Vagina (tissue), 2 donors: ENCODE measurements around the gene C6orf141.

Experiments
- POLR2A ChIP-seq, 2 donors: fragments of 450-650 bp; IDR thresholded peaks; one replicate each; pipeline ENCODE4 v1.6.1; 2017; ENCODE audit warnings: antibody characterized with exemption in 2 of 2, mild to moderate bottlenecking in 2 of 2, moderate library complexity in 2 of 2
- POLR2AphosphoS5 ChIP-seq, 2 donors: sonication (generic); formaldehyde crosslinking; IDR thresholded peaks; one replicate each; pipeline ENCODE4 v1.9.0; 2017; ENCODE audit warnings: antibody characterized with exemption in 2 of 2, mild to moderate bottlenecking in 2 of 2, low read depth in 1 of 2; ENCODE audit not compliant: insufficient read depth in 1 of 2
- TF ChIP-seq, protein P1 (sequence below), 3 experiments: fragments of 450-650 bp in 2 of 3; fragments of 200-600 bp in 1 of 3; sonication (generic) in 1 of 3; IDR thresholded peaks; one replicate each; pipeline ENCODE4 v1.5.1; 2017 to 2019; ENCODE audit warnings: antibody characterized with exemption in 3 of 3, mild to moderate bottlenecking in 2 of 3, moderate library complexity in 2 of 3

DNA sequence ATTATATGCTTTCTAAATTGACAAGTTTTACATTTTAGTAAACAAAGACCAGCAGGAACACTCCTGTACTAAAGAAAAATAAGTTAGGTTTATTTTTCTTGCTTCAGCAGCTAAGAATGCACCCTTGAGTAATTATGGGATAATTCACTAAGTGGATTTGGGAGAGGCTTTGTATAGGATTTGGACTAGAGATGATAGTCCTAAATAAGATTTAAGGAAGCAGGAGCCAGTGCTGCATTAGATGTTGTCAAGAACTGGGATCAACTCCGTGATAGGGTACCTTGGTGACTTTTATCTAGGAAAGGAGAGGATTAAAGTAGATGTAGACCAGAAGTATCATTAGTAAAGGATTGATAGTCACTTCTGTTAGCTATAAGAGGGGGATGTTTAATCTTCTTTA lies 4.1 kb upstream of the C6orf141 start:
- TF ChIP-seq, protein P1, sequence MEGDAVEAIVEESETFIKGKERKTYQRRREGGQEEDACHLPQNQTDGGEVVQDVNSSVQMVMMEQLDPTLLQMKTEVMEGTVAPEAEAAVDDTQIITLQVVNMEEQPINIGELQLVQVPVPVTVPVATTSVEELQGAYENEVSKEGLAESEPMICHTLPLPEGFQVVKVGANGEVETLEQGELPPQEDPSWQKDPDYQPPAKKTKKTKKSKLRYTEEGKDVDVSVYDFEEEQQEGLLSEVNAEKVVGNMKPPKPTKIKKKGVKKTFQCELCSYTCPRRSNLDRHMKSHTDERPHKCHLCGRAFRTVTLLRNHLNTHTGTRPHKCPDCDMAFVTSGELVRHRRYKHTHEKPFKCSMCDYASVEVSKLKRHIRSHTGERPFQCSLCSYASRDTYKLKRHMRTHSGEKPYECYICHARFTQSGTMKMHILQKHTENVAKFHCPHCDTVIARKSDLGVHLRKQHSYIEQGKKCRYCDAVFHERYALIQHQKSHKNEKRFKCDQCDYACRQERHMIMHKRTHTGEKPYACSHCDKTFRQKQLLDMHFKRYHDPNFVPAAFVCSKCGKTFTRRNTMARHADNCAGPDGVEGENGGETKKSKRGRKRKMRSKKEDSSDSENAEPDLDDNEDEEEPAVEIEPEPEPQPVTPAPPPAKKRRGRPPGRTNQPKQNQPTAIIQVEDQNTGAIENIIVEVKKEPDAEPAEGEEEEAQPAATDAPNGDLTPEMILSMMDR (IDR thresholded peaks at IDR 0.05) = no peak
- TF ChIP-seq POLR2A (IDR thresholded peaks at IDR 0.05) (no peak), POLR2AphosphoS5 (IDR thresholded peaks at IDR 0.05; ENCODE audit: insufficient read depth in 1 of 2, low read depth in 1 of 2) (no peak)
